Measurements from ENCODE around the gene HTRA3. TPM values are rescaled to one million over a fixed set of nuclear protein-coding genes. Genes with fewer than 3 reads are reported as not detected.

The HTRA3 gene
- total and polyA plus RNA-seq, 2 of the 8 experiments (the other 6 are each of a cell fraction or from before 2014, with no cell fraction given), result 3.2 to 5.8 TPM

DNA sequence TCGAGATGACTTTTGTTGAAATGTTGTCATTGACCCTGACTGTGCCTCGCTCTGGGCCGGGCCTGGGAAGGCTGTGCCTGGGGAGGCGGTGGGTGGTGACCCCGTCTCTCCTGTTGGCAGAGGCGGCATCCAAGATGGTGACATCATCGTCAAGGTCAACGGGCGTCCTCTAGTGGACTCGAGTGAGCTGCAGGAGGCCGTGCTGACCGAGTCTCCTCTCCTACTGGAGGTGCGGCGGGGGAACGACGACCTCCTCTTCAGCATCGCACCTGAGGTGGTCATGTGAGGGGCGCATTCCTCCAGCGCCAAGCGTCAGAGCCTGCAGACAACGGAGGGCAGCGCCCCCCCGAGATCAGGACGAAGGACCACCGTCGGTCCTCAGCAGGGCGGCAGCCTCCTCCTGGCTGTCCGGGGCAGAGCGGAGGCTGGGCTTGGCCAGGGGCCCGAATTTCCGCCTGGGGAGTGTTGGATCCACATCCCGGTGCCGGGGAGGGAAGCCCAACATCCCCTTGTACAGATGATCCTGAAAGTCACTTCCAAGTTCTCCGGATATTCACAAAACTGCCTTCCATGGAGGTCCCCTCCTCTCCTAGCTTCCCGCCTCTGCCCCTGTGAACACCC, 36.4 kb downstream of the HTRA3 start:
- FAIRE-seq (no peak), DNase-seq (ENCODE audit: low read depth in 1 of 2, low spot score in 2 of 2) (peak in 1 of 2 experiments; percentile 53)
- WGBS, 2 experiments (ENCODE audit: extremely low coverage in 1 of 2, insufficient coverage in 1 of 2, insufficient read length in 1 of 2, insufficient replicate concordance in 2 of 2, low coverage in 1 of 2, low lambda C conversion rate in 2 of 2, missing lambda C conversion rate in 1 of 2), result 88% methylated on average over 26 of the region's 35 CpGs; no CpG with 5 or more reads in 1 of the 2 experiments
- no peak overlapping the region for H3K9ac ChIP-seq (replicated peaks in 1 of 4; ENCODE audit: extremely low read depth in 1 of 4, low read depth in 3 of 4, low read length in 3 of 4)
- no peaks in the 10 kb centered on the region for H3K79me1 ChIP-seq (ENCODE audit: low read depth, low read length)
- no peak overlapping the region; the same call in 1 of the 2 replicates for H2BK5ac ChIP-seq (ENCODE audit: low read depth, low read length)
- peaks cover 0 to 9% (median 6%) of the 10 kb centered on the region in 4 experiments; a peak in 4 of 7 replicates for H3K4me1 ChIP-seq (replicated peaks in 1 of 4; ENCODE audit: control insufficient read depth in 3 of 4, insufficient read depth in 4 of 4, low read length in 3 of 4)
- TF ChIP-seq, protein P1, sequence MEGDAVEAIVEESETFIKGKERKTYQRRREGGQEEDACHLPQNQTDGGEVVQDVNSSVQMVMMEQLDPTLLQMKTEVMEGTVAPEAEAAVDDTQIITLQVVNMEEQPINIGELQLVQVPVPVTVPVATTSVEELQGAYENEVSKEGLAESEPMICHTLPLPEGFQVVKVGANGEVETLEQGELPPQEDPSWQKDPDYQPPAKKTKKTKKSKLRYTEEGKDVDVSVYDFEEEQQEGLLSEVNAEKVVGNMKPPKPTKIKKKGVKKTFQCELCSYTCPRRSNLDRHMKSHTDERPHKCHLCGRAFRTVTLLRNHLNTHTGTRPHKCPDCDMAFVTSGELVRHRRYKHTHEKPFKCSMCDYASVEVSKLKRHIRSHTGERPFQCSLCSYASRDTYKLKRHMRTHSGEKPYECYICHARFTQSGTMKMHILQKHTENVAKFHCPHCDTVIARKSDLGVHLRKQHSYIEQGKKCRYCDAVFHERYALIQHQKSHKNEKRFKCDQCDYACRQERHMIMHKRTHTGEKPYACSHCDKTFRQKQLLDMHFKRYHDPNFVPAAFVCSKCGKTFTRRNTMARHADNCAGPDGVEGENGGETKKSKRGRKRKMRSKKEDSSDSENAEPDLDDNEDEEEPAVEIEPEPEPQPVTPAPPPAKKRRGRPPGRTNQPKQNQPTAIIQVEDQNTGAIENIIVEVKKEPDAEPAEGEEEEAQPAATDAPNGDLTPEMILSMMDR (IDR thresholded peaks at IDR 0.05; ENCODE audit: control extremely low read depth in 1 of 3, insufficient read depth in 1 of 3, low read depth in 1 of 3, low read length in 3 of 3), result 0 out of 4 replicates have a peak, but pooled peaks of 1 of the 3 experiments have one; percentile 1
- TF ChIP-seq, protein P2, sequence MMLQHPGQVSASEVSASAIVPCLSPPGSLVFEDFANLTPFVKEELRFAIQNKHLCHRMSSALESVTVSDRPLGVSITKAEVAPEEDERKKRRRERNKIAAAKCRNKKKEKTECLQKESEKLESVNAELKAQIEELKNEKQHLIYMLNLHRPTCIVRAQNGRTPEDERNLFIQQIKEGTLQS (IDR thresholded peaks at IDR 0.05; ENCODE audit: insufficient read depth, low read depth, low read length), result no peak
- TF ChIP-seq RAD21 (IDR thresholded peaks at IDR 0.05 in 1 of 2, conservative IDR thresholded peaks at IDR 0.05 in 1 of 2; ENCODE audit: low read depth in 2 of 2, low read length in 2 of 2), result peak in 1 of 2 experiments; percentile 21; a peak in 1 of 4 replicates
- ChIA-PET POLR2A (ENCODE audit: partially characterized antibody) (interaction anchor here (1.0 kb wide), 1 partner anchor 40 kb away, joined by 3 read pairs; no protein-coding TSS in a partner anchor), CTCF (ENCODE audit: partially characterized antibody) (interaction anchor here (0.6 to 4.5 kb wide), 19 partner anchors 8 to 206 kb away, joined by 3 to 43 read pairs (median 4); no protein-coding TSS in a partner anchor)
- H4K91ac ChIP-seq (replicated peaks; ENCODE audit: insufficient read length, low read length), result no peak overlapping the region
- no peak overlapping the region for H3K14ac ChIP-seq (ENCODE audit: insufficient read length)
- no peak overlapping the region for H2AFZ ChIP-seq (ENCODE audit: low read length)
- no peak overlapping the region for H3K4me2 ChIP-seq (ENCODE audit: insufficient read depth in 1 of 2, low read depth in 2 of 2, low read length in 2 of 2)
- H3K23ac ChIP-seq (ENCODE audit: insufficient read length), result no peak overlapping the region
- no peak overlapping the region for H3K18ac ChIP-seq (ENCODE audit: extremely low read depth, low read length)
- no peak overlapping the region for H3K56ac ChIP-seq (replicated peaks; ENCODE audit: insufficient read length, low read depth, low read length)
- H4K8ac ChIP-seq (ENCODE audit: extremely low read depth, insufficient read depth, low read length), result no peak overlapping the region
- no peak overlapping the region for H3K27ac ChIP-seq (ENCODE audit: low read depth, low read length)
- 0 out of 2 replicates have a peak overlapping the region, but pooled peaks have one; percentile 17 for H2BK12ac ChIP-seq (ENCODE audit: low read depth, low read length)
- H3K27me3 ChIP-seq (replicated peaks in 1 of 4; ENCODE audit: control insufficient read depth in 3 of 4, extremely low read depth in 1 of 4, insufficient read depth in 3 of 4, low read length in 3 of 4), result peaks cover 0 to 4% (median 0%) of the 10 kb centered on the region in 4 experiments; a peak in 3 of 7 replicates
- H2BK15ac ChIP-seq (ENCODE audit: low read length), result no peak overlapping the region
- H3K36me3 ChIP-seq (ENCODE audit: control insufficient read depth in 2 of 4, insufficient read depth in 4 of 4, low read length in 3 of 4), result no peaks in the 10 kb centered on the region
- H2AK5ac ChIP-seq (ENCODE audit: low read depth, low read length), result no peak overlapping the region
- no peak overlapping the region for H3K4ac ChIP-seq (replicated peaks; ENCODE audit: insufficient read length, low read depth, low read length)
- peaks cover 2% of the 10 kb centered on the region; the same call in 1 of the 2 replicates for H3K23me2 ChIP-seq (ENCODE audit: low read depth, low read length)
- no peaks in the 10 kb centered on the region for H3K79me2 ChIP-seq (ENCODE audit: control insufficient read depth in 1 of 2, insufficient read depth in 2 of 2, low read length in 2 of 2)
- H3K9me3 ChIP-seq (ENCODE audit: insufficient read depth in 2 of 2, low read depth in 1 of 2, low read length in 1 of 2), result no peaks in the 10 kb centered on the region
- H4K20me1 ChIP-seq (replicated peaks in 1 of 2; ENCODE audit: control insufficient read depth in 1 of 2, insufficient read depth in 2 of 2, low read length in 2 of 2), result no peaks in the 10 kb centered on the region
- no peak overlapping the region for H2BK120ac ChIP-seq (replicated peaks; ENCODE audit: low read depth, low read length)
- no peak overlapping the region for H2BK20ac ChIP-seq (ENCODE audit: low read length)
- no peak overlapping the region for H4K5ac ChIP-seq (ENCODE audit: insufficient read length, low read depth, low read length)
- H3K4me3 ChIP-seq (ENCODE audit: extremely low read depth in 1 of 4, insufficient read depth in 2 of 4, low read depth in 3 of 4, low read length in 4 of 4), result no peak overlapping the region

Data from H1 (cell line).